PFSK-1 (cell line): ENCODE data around the gene MEN1.

ENCODE experiments used
- POLR2AphosphoS5 ChIP-seq: IDR thresholded peaks from 2 replicates; pipeline ENCODE4 v1.6.1; 2012; ENCODE audit warnings: low read depth, mild to moderate bottlenecking, control low read depth, low read length, moderate library complexity
- REST ChIP-seq, 2 experiments: IDR thresholded peaks; 2 replicates each; pipeline versions ENCODE4 v1.6.1 to v1.8.0; 2011 to 2012; ENCODE audit warnings: low read depth in 2 of 2, low read length in 2 of 2, control low read depth in 1 of 2, inconsistent platforms in 1 of 2, mild to moderate bottlenecking in 1 of 2, moderate library complexity in 1 of 2; ENCODE audit not compliant: insufficient read depth in 1 of 2
- SIN3A ChIP-seq: IDR thresholded peaks from 2 replicates; pipeline ENCODE4 v1.6.1; 2012; ENCODE audit warnings: mild to moderate bottlenecking, low read length, moderate library complexity, borderline replicate concordance; ENCODE audit not compliant: insufficient read depth

GRCh38 chr11:64854534-64855502, 44.5 kb upstream of the MEN1 start:
- TF ChIP-seq POLR2AphosphoS5 (no peak), REST (IDR thresholded peaks at IDR 0.05; ENCODE audit: insufficient read depth in 1 of 2, low read depth in 2 of 2, low read length in 2 of 2) (no peak), SIN3A (no peak)
